Muscle layer of duodenum (tissue), 2 donors: ENCODE results near the gene VCP.
"Not testable (repeated sequence)": the region's sequence is repeated elsewhere in the genome, so short reads cannot be mapped to it uniquely, and the experiment has no call there.

Experiments
- H3K27ac ChIP-seq: one replicate; pipeline ENCODE4 v1.7.0; 2013; ENCODE audit warnings: mild to moderate bottlenecking, low read length
- H3K27me3 ChIP-seq: one replicate; pipeline ENCODE4 v1.7.0; 2013; ENCODE audit warnings: low read depth, mild to moderate bottlenecking, control low read depth, low read length
- H3K36me3 ChIP-seq, 2 donors: one replicate each; pipeline ENCODE4 v1.7.0; 2013; ENCODE audit warnings: low read length in 2 of 2, control low read depth in 1 of 2, mild to moderate bottlenecking in 1 of 2; ENCODE audit not compliant: insufficient read depth in 2 of 2, control insufficient read depth in 1 of 2
- H3K4me1 ChIP-seq, 2 donors: one replicate each; pipeline ENCODE4 v1.7.0; 2013; ENCODE audit warnings: low read length in 2 of 2, mild to moderate bottlenecking in 2 of 2, control low read depth in 1 of 2, moderate library complexity in 1 of 2; ENCODE audit not compliant: insufficient read depth in 2 of 2, control insufficient read depth in 1 of 2
- H3K4me3 ChIP-seq, 2 donors: one replicate each; pipeline ENCODE4 v1.7.0; 2013; ENCODE audit warnings: low read length in 2 of 2, low read depth in 1 of 2, mild to moderate bottlenecking in 1 of 2
- H3K9me3 ChIP-seq, 2 donors: one replicate each; pipeline ENCODE4 v1.7.0; 2013; ENCODE audit warnings: low read length in 2 of 2, control low read depth in 1 of 2, mild to moderate bottlenecking in 1 of 2; ENCODE audit not compliant: control insufficient read depth in 1 of 2
- donor health status: healthy.

VCP gene

GRCh38 chr9:35029241-35029640 lies 43.2 kb downstream of the VCP start:
- Histone ChIP-seq H3K4me1 (no peaks in the 10 kb centered on the region), H3K36me3 (peaks cover 0 to 3% of the 10 kb centered on the region in 2 donors), H3K27ac (no peak overlapping the region)

DNA sequence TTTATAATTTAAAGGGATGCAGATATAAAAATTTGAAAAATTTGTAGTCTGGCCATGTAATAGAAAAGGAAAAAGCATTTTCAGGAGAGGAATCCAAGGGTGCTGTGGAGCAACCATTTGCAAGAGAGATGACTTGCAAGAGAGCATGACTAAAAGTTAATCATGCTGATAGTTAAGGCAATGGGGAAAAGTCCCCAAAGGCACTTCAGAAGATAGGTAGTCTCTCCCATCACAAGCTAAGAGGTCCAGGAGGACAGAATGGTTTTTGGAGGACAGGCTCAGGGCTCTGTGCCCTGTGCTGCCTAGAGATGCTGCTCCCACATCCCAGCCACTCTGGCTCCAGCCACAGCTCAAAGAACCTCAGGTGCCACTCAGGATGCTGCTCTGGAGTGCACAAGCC lies 44.1 kb downstream of the VCP start:
- Histone ChIP-seq H3K9me3 (no peaks in the 10 kb centered on the region), H3K4me1 (no peaks in the 10 kb centered on the region), H3K27me3 (no peaks in the 10 kb centered on the region), H3K36me3 (peaks cover 0 to 3% of the 10 kb centered on the region in 2 donors), H3K27ac (no peak overlapping the region), H3K4me3 (no peak overlapping the region)

More at GRCh38 chr9:35029241-35029640, 43.2 kb downstream of the VCP start:
- H3K9me3 ChIP-seq = no peaks in the 10 kb centered on the region
- no peaks in the 10 kb centered on the region for H3K27me3 ChIP-seq
- H3K4me3 ChIP-seq = no peak overlapping the region

DNA sequence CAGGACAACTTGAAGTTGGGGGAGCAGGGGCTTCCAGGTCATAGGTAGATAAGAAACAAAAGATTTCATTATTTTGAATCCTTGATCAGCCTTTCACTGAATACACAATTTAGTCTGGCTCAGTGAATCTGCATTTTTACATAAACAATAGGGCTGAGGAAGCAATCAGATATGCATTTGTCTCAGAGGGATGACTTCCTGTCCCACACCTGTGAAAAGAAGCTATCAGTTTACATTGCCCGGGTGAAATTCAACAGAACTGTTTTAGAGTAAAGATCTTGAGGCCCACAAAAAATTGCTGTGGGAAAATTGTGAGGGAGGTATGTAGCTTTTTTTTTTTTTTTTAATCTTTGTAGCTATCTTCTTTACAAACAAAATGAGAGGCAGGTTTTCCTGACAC lies 44.6 kb downstream of the VCP start:
- Histone ChIP-seq H3K9me3 (no peaks in the 10 kb centered on the region), H3K4me1 (no peaks in the 10 kb centered on the region), H3K27ac (no peak overlapping the region), H3K27me3 (no peaks in the 10 kb centered on the region), H3K36me3 (peaks cover 0 to 3% of the 10 kb centered on the region in 2 donors), H3K4me3 (no peak overlapping the region)

DNA sequence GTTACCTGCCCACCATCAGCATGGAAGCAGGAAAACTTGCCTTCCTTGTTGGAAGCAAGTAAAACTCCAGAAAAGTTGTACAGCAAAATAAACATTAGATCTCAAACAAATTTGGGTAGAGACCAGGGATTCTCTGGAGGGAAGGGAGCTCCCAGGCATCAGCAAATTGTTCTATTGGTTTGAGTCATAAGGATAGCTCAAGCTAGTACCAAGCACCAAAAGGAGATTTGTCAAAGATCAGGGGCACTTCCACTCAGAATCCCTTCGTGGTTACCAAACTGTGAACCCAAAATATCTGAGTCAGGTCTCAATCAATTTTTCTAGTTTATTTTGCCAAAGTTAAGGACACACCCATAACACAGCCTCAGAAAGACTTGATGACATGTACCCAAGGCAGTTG lies 45.1 kb downstream of the VCP start:
- Histone ChIP-seq H3K9me3 (no peaks in the 10 kb centered on the region), H3K36me3 (peaks cover 0 to 6% of the 10 kb centered on the region in 2 donors), H3K27ac (no peak overlapping the region), H3K4me1 (no peaks in the 10 kb centered on the region), H3K4me3 (no peak overlapping the region), H3K27me3 (no peaks in the 10 kb centered on the region)

GRCh38 chr9:35026671-35027070 lies 45.8 kb downstream of the VCP start:
- Histone ChIP-seq H3K27me3 (no peaks in the 10 kb centered on the region), H3K4me3 (no peak overlapping the region), H3K4me1 (no peaks in the 10 kb centered on the region), H3K9me3 (no peaks in the 10 kb centered on the region), H3K27ac (no peak overlapping the region), H3K36me3 (peaks cover 0 to 11% of the 10 kb centered on the region in 2 donors)

DNA sequence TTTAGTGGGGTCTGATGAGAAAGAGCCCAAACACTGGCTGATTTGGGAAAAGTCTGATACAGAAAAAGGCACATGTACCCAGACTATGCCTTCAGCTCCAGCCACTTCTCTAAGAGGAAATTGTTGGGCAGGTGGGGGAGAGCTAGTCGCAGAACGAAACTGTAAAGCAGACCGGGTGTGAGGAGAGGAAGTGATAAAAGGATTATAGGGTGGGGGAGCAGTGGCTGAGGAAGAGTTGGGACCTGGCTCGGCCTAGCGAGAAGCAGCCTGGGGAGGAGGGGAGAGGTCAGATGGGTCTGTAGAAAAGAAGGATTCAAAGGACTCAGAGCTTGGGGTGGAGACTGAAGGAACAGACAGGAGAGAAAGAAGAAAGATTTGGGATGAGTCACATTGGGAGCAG lies 49.0 kb downstream of the VCP start:
- H3K9me3 ChIP-seq = not testable (repeated sequence)

DNA sequence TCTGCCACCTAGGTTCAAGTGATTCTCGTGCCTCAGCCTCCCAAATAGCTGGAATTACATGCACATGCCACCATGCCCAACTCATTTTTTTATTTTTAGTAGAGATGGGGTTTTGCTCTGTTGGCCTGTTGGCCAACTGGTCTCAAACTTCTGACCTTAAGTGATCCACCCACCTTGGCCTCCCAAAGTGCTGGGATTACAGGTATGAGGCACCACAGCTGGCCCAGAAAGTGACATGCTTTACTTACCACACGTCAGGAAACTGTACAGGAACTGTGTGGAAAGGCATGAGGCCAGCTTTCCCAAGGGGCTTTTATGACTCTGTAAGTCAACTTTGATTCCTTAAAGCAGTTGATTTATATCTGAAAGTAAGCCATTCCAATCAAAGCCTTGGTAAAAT lies 57.9 kb downstream of the VCP start:
- H3K27me3 ChIP-seq = no peaks in the 10 kb centered on the region
- no peaks in the 10 kb centered on the region for H3K4me1 ChIP-seq
- no peak overlapping the region for H3K4me3 ChIP-seq
- H3K27ac ChIP-seq = no peak overlapping the region
- H3K36me3 ChIP-seq = peaks cover 10 to 28% of the 10 kb centered on the region in 2 donors
- peaks cover 7% of the 10 kb centered on the region in 2 donors for H3K9me3 ChIP-seq

More for the DNA sequence above, 49.0 kb downstream of the VCP start:
- not testable (repeated sequence) for H3K4me3 ChIP-seq, H3K27me3 ChIP-seq, H3K27ac ChIP-seq, H3K4me1 ChIP-seq
- peaks cover 0 to 16% of the 10 kb centered on the region in 2 donors for H3K36me3 ChIP-seq

DNA sequence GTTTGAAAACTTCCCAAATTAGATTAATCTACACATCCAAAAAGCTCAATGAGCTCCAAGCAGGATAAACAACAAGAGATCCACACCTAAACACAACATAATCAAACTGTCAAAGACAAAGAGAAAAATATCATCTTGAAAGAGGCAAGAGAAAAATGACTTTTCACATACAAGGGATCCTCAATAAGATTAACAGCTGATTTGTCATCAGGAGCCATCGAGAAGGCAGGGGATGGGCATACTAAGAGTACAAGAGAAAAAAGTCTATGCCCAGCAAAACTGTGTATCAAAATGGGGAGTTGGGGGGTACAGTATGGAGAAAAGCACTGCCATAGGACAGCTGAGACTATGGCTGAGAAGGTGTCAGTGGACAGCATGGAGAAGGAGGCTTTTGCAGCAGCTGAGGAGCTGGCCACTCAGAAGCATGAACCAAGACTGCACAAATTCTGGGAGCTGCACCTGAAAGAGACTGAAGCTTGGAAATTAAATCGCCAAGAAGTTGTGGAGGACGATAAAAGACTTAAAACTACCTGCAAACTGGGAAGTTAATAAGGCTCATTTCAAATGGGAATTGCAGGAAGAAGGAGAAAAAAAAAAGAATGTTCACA lies 62.0 kb downstream of the VCP start:
- H3K27ac ChIP-seq = no peak overlapping the region

More for the DNA sequence above, 62.0 kb downstream of the VCP start:
- Histone ChIP-seq H3K9me3 (peaks cover 7% of the 10 kb centered on the region in 2 donors), H3K27me3 (no peaks in the 10 kb centered on the region), H3K4me3 (no peak overlapping the region), H3K36me3 (peaks cover 10 to 28% of the 10 kb centered on the region in 2 donors), H3K4me1 (no peaks in the 10 kb centered on the region)
